T-helper 1 cell (primary cell): Measurements from ENCODE around the gene IDI2.

Experiments used
- DNase-seq, 5 donors: peaks; one replicate each; pipeline ENCODE4 v3.0.0-alpha.2; 2012 to 2020

IDI2 gene

DNA sequence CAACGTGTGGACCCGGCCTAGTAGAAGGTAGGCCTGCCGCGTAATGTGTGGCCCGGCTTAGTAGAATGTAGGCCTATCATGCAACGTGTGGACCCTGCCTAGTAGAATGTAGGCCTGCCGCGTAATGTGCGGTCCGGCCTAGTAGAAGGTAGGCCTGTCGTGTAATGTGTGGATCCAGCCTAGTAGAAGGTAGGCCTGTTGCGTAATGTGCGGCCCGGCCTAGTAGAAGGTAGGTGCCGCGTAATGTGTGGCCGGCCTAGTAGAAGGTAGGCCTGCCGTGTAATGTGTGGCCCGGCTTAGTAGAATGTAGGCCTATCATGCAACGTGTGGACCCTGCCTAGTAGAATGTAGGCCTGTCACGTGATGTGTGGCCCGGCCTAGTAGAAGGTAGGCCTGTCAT, 49.3 kb downstream of the IDI2 start:
- DNase-seq, result no peak

DNA sequence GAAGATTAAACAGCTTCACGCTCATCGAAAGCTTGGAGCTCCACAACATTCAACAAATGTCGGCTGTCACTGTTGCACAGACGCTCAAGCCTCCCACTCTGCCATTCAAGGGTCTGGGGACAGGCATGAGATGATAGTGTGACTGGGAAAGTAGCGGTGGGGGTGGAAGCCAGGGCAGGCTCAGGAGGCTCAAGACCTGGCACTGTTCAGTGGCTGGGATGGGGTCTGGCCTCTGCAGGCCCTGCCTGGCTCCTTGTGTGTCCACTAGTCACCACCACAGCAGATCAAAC, 50.9 kb downstream of the IDI2 start:
- no peak for DNase-seq

DNA sequence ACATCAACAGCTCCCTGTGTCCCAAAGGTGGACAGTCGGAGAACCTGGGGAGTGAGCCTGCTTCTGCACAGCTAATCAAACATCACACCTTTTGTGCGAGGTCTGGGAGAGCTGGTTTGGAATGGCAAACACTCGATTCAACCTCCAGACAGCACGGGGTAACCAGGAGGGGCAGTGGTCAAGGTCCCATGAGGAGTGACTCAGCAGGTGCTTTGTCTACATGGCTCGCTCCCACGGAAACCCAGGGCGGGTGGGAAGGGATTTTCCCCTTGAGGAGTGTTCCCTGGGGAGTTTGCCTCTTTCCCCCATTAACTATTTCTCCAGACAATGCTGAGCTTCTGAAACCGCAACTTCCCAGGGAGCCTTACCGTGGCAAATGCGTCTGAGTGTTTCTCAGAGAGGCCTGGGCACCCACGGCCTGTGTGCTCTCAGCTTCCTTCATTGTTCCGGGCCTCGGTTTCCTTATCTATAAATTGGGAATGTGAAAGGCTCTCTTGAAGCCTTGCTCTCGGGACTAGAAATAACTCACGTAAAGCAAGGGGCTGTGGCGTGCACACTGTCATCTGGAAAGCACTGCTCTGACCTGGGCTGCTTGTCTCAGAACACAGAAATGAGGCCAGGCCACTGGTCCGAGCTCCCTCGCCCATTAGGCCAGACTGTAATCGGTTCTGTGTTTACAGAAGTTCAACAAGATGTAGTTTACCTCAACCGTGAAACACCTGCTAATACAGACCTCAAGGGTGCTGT, 51.4 kb downstream of the IDI2 start:
- DNase-seq, result no peak

DNA sequence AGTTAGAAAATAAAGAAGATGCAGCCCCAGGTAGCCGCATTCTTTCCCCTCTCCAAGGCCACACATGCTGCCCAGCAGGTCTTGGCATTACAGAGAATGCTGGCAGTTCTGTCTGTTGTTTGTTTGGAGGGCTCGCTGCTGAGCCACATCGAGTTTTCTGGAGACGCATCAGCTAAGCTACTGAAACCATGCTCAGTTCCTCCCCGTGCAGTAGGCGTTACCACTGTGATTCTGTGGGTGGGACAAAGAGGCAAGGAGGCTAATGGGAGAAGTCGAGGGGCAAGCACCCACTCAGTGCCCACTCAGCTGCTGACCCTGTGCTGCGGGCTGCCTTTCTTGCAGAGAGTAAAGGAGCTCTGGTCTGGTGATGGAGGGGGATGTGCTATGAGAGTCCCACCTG, 52.9 kb downstream of the IDI2 start:
- DNase-seq, result no peak

DNA sequence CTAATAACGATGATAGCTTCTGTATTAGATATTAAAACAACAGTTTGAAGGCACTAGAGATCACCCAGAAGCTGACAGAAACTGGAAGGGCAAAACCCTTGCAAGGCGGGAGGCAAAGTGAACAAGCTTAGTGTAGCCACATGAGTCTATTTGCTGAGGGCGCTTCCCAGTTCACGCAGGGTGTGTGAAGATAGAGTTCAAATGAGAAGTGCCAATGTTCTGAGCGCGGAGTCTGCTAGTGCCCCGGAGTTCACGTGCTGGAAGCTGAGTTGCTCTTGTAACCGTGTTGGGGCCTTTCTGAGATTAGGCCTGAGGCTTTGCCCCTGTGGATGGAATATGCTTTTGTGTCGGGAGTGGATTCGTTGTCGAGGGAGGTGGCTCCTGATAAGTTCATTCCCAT, 54.0 kb downstream of the IDI2 start:
- DNase-seq, result no peak

DNA sequence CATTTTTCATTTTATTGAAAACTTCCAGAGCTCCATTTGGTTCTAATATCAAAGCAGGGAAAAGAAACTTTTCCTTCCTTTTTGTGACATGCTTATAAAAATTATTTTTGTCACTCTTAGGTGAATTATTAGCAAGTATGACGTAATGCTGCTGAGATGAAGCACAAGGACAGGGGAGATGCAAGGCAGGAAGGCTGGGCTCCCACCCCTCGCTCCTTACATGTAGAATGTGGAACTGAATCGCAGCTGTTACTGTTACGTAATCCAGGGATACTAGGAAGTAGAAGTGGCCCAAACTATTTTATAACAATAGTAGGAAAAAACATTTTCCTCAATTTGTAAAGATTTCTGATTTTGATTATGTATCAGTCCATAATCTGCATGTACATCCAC, 54.5 kb downstream of the IDI2 start:
- DNase-seq, result no peak

DNA sequence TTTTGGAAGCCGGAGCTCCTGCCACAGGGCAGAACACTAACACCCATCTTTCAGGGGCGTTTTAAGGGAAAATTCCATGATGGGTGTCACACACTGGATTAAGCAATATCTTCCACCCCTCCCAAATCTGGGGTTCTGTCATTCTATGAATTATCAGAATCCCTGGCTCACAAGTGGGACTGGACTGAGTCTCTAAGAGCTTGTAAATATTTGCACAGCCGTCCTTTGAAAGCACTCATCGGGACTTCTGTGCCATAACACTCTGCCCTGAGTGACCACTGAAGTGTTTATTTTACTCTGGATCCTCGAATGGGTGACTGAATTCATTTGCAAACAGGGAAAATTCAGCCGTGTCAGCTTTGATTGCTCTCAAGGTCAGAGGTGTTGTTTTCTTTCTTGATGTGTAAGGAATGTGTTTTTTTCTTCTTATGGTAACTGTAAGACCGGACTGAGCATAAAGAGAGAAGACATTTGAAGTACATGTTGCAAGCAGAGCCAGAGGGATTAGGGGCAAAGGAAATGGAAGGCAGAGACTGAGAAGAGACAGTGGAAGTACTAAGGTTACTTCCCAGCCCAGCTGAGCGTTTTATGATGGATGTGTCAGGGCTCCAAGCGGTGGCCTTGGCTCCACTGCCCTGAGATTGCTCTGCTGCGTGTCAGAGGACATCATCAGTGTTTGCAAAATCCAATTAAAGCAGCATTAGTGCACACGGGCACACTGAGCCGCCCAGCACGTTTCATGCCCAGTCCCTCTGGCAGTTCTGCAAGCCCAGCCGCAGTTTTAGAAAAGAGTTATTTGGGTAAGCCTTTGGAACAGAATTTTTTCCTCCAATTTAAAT, 55.1 kb downstream of the IDI2 start:
- DNase-seq, result no peak

DNA sequence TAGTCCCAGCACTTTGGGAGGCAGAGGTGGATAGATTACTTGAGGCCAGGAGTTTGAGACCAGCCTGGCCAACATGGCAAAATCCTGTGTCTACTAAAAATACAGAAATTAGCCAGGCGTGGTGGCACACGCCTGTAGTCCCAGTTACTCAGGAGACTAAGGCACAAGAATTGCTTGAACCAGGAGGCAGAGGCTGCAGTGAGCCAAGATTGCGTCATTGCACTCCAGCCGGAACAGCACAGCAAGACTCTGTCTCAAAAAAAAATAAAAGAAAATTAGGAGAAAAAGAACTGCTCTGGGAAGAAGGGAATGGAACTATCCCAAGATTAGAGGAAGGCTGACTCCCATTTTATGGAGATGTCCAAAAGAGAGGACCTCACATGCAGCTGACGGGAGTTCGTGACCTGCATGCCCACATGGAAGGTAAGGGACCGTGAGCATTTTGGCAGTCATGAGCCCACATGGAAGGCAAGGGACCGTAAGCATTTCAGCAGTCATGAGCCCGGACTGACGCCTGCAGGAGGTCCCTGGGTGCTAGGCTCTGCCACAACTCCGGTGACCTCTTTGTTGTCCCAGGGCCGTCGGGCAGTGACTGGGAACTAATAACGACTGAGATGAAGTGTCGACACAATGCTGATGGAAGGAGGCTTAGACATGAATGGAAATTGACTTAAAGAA, 56.0 kb downstream of the IDI2 start:
- DNase-seq, result no peak
